ENCODE results near the gene LCE3A.
"Not testable (repeated sequence)": the region's sequence is repeated elsewhere in the genome, so short reads cannot be mapped to it uniquely, and the experiment has no call there.

The LCE3A gene, protein sequence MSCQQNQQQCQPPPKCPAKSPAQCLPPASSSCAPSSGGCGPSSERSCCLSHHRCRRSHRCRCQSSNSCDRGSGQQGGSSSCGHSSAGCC

DNA sequence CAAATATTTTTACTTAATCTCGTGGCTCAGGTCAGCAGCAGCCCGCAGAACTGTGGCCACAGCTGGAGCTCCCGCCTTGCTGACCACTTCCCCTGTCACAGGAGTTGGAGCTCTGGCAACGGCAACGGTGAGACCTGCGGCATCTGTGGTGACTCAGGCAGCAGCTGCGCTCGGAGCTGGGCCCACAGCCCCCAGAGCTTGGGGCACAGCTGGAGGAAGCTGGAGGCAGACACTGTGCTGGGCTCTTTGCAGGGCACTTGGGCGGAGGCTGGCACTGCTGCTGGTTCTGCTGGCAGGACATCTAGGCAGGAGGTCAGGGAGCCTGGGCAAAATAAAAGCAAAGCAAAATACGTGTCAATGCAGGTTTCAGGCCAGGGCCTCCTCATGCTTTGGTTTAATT lies at the start of gene LCE3A:
TSS of gene LCE3A (minus strand) at position 301 of the 400 bp plus-strand sequence. CDS start at position 301, 0 bp downstream.
- H3K4me1 ChIP-seq (ENCODE audit: control insufficient read depth, insufficient read depth, low read length, unreplicated experiment), result no peaks in the 10 kb centered on the region
- H2AFZ ChIP-seq (ENCODE audit: low read length, unreplicated experiment), result no peak within 1 kb of the TSS
- no peaks in the 10 kb centered on the region for H3K27me3 ChIP-seq (ENCODE audit: insufficient read depth, low read length)
- no peaks in the 10 kb centered on the region for H3K79me2 ChIP-seq (ENCODE audit: control insufficient read depth, insufficient read depth, low read length, unreplicated experiment)
- no peaks in the 10 kb centered on the region for H3K36me3 ChIP-seq (ENCODE audit: insufficient read depth, low read length)
- no peak within 1 kb of the TSS for H3K4me3 ChIP-seq (ENCODE audit: low read depth, low read length)
- no peak within 1 kb of the TSS for H3K27ac ChIP-seq (ENCODE audit: low read depth, low read length)

DNA sequence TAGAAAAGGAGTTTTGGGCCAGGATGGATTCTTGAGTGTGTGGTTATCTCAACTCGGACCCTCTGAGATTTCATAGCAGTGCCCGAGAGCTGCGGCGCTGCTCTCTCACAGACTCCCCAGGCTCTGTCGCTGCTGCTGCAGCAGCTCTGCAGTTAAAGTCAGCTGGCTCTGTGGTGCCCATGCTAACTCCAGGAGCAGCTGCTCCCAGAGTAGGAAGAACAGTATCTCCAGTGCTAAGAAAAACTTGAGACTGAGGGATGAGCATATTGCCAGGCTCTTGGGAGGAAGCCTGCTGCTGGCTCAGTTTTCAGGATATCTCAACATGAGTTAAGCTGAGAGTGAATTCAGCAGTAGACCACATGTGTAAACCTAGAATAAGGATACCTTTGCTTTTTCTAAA lies 44.7 kb upstream of the LCE3A start:
- Histone ChIP-seq H3K36me3 (ENCODE audit: insufficient read depth, low read length) (no peaks in the 10 kb centered on the region), H3K4me3 (ENCODE audit: low read depth, low read length) (no peak overlapping the region), H3K27me3 (ENCODE audit: insufficient read depth, low read length) (no peaks in the 10 kb centered on the region), H2AFZ (ENCODE audit: low read length, unreplicated experiment) (no peak overlapping the region), H3K27ac (ENCODE audit: low read depth, low read length) (no peak overlapping the region), H3K4me1 (ENCODE audit: control insufficient read depth, insufficient read depth, low read length, unreplicated experiment) (no peaks in the 10 kb centered on the region), H3K79me2 (ENCODE audit: control insufficient read depth, insufficient read depth, low read length, unreplicated experiment) (no peaks in the 10 kb centered on the region)

DNA sequence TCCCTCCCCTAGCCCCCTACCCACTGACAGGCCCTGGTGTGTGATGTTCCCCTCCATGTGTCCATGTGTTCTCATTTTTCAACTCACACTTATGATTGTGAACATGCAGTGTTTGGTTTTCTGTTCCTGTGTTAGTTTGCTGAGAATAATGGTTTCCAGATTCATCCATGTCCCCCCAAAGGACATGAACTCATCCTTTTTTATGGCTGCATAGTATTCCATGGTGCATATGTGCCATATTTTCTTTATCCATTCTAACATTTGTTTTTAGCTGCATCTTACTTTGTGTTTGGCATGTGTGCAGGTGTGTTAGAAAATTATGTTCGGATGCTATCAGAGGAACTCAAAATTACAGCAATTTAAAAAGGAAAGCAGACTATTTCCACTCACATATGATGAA lies 43.3 kb upstream of the LCE3A start:
- not testable (repeated sequence) for H3K27ac ChIP-seq (ENCODE audit: low read depth, low read length); H3K36me3 ChIP-seq (ENCODE audit: insufficient read depth, low read length); H2AFZ ChIP-seq (ENCODE audit: low read length, unreplicated experiment); H3K79me2 ChIP-seq (ENCODE audit: control insufficient read depth, insufficient read depth, low read length, unreplicated experiment); H3K4me3 ChIP-seq (ENCODE audit: low read depth, low read length); H3K4me1 ChIP-seq (ENCODE audit: control insufficient read depth, insufficient read depth, low read length, unreplicated experiment); H3K27me3 ChIP-seq (ENCODE audit: insufficient read depth, low read length)

DNA sequence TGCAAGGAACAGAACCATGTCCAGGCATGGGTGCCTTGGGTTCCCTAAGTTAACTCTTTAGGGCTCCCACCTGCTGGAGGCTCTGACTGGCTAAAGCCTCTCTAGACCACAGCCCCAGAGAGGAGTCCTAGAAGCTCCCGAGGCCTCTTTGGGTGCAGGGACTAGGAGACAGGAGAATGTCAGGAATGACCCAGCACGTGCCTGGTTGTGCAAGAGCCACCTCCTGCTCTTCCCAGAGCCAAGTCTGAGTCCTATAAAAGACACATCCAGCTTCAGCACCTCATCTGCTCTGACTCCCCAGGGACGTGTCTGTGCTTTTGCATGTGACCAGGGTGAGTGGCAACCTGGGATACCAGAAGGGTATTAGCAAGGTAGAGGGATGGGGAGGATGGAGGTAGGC lies 40.2 kb upstream of the LCE3A start, which contains the start of gene LCE2D:
TSS of gene LCE2D (plus strand) at position 283 of the 400 bp plus-strand sequence. CDS start 726 bp downstream, outside the sequence.
- H3K4me3 ChIP-seq (ENCODE audit: low read depth, low read length), result no peak within 1 kb of the TSS

DNA sequence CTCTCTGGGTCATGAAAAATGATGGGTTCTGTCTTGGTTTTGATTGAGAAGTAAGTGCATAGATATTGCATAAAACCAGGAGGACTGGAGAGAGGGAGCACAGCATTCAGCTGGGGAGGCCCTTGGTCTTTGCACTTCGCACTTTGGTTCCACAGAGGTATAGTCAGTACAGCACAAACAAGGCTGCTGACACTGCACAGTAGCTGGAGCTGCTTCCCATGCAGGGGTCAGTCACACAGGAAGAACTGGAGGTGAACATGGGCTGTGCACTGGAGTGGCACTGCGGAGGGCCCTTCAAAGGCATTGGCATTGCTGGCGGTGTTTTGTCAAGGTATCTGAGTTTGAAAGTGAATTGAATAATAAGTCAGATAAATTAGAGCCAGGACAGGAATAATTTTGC lies 35.7 kb upstream of the LCE3A start:
- Histone ChIP-seq H3K27me3 (ENCODE audit: insufficient read depth, low read length) (peaks cover 22% of the 10 kb centered on the region; the same call in 1 of the 2 replicates), H3K79me2 (ENCODE audit: control insufficient read depth, insufficient read depth, low read length, unreplicated experiment) (no peaks in the 10 kb centered on the region), H3K36me3 (ENCODE audit: insufficient read depth, low read length) (no peaks in the 10 kb centered on the region), H3K4me3 (ENCODE audit: low read depth, low read length) (no peak overlapping the region), H2AFZ (ENCODE audit: low read length, unreplicated experiment) (no peak overlapping the region), H3K4me1 (ENCODE audit: control insufficient read depth, insufficient read depth, low read length, unreplicated experiment) (no peaks in the 10 kb centered on the region), H3K27ac (ENCODE audit: low read depth, low read length) (no peak overlapping the region)

More for the DNA sequence above, 40.2 kb upstream of the LCE3A start, which contains the start of gene LCE2D:
- Histone ChIP-seq H2AFZ (ENCODE audit: low read length, unreplicated experiment) (no peak within 1 kb of the TSS), H3K27me3 (ENCODE audit: insufficient read depth, low read length) (peaks cover 14% of the 10 kb centered on the region; the same call in 1 of the 2 replicates), H3K27ac (ENCODE audit: low read depth, low read length) (no peak within 1 kb of the TSS), H3K4me1 (ENCODE audit: control insufficient read depth, insufficient read depth, low read length, unreplicated experiment) (no peaks in the 10 kb centered on the region), H3K36me3 (ENCODE audit: insufficient read depth, low read length) (no peaks in the 10 kb centered on the region), H3K79me2 (ENCODE audit: control insufficient read depth, insufficient read depth, low read length, unreplicated experiment) (no peaks in the 10 kb centered on the region)

DNA sequence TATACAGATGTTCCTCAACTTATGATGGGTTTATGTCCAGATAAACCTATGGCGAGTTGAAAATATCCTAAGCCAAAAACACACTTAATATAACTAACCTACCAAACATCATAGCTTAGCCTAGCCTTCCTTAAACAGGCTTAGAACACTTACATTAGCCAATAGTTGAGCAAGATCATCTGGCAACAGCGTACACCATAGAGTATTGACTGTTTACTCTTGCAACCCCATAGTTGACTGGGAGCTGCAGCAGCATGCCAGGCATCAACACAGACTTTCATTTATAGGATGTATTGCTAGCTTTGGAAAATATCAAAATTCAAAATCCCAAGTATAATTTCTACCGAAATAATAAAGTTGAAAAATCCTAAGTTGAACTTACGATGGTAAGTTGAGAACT lies 34.8 kb upstream of the LCE3A start:
- H3K4me1 ChIP-seq (ENCODE audit: control insufficient read depth, insufficient read depth, low read length, unreplicated experiment), result no peaks in the 10 kb centered on the region
- H3K79me2 ChIP-seq (ENCODE audit: control insufficient read depth, insufficient read depth, low read length, unreplicated experiment), result no peaks in the 10 kb centered on the region
- H3K4me3 ChIP-seq (ENCODE audit: low read depth, low read length), result no peak overlapping the region
- no peak overlapping the region for H3K27ac ChIP-seq (ENCODE audit: low read depth, low read length)
- no peaks in the 10 kb centered on the region for H3K36me3 ChIP-seq (ENCODE audit: insufficient read depth, low read length)
- no peak overlapping the region for H2AFZ ChIP-seq (ENCODE audit: low read length, unreplicated experiment)
- peaks cover 24% of the 10 kb centered on the region; the same call in 1 of the 2 replicates for H3K27me3 ChIP-seq (ENCODE audit: insufficient read depth, low read length)

DNA sequence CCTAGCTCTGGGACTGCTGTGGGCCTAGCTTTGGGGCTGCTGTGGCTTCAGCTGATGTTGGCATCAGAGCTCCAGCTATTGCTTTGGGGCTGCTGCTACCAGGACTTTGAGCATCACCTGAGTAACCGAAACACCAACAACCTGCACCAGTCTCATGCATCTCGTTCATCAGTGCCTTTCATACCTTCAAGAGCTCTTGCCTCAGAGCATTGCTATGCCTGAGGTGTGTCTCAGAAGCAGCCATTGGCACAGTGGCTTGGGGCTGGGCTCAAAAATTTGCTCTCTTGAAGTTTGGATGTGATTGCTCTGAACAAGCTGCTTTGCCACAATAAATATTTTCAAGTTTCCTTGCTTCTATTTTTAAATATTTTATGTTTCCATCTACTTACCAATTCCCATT lies 33.6 kb upstream of the LCE3A start:
- H2AFZ ChIP-seq (ENCODE audit: low read length, unreplicated experiment), result no peak overlapping the region
- no peaks in the 10 kb centered on the region for H3K79me2 ChIP-seq (ENCODE audit: control insufficient read depth, insufficient read depth, low read length, unreplicated experiment)
- no peaks in the 10 kb centered on the region for H3K4me1 ChIP-seq (ENCODE audit: control insufficient read depth, insufficient read depth, low read length, unreplicated experiment)
- no peak overlapping the region for H3K27ac ChIP-seq (ENCODE audit: low read depth, low read length)
- no peaks in the 10 kb centered on the region for H3K36me3 ChIP-seq (ENCODE audit: insufficient read depth, low read length)
- H3K4me3 ChIP-seq (ENCODE audit: low read depth, low read length), result no peak overlapping the region
- H3K27me3 ChIP-seq (ENCODE audit: insufficient read depth, low read length), result peaks cover 30% of the 10 kb centered on the region; the same call in 1 of the 2 replicates

DNA sequence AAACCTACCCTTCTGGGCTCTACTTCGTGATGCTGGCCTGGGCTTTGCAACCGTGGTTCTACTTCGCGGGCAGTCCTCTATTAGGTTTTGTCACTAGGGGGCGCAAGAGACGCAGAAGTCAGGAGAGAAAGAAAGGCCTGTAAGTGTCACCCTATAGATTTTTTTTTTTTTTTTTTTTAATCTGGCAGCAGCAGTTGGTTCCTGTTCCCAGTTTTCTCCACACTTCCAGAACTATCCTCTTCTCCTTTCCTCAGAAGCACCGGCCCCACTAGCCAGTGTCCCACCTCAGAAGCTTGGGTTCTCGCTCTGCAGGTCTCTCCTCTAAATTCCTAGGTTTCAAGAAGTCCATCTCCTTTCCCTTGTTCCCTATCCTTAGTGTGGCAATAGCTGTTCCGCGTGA lies 31.2 kb upstream of the LCE3A start:
- no peaks in the 10 kb centered on the region for H3K79me2 ChIP-seq (ENCODE audit: control insufficient read depth, insufficient read depth, low read length, unreplicated experiment)
- H3K4me1 ChIP-seq (ENCODE audit: control insufficient read depth, insufficient read depth, low read length, unreplicated experiment), result no peaks in the 10 kb centered on the region
- no peak overlapping the region for H2AFZ ChIP-seq (ENCODE audit: low read length, unreplicated experiment)
- H3K27me3 ChIP-seq (ENCODE audit: insufficient read depth, low read length), result peaks cover 26% of the 10 kb centered on the region; the same call in 1 of the 2 replicates
- no peak overlapping the region for H3K4me3 ChIP-seq (ENCODE audit: low read depth, low read length)
- no peak overlapping the region for H3K27ac ChIP-seq (ENCODE audit: low read depth, low read length)
- H3K36me3 ChIP-seq (ENCODE audit: insufficient read depth, low read length), result no peaks in the 10 kb centered on the region

DNA sequence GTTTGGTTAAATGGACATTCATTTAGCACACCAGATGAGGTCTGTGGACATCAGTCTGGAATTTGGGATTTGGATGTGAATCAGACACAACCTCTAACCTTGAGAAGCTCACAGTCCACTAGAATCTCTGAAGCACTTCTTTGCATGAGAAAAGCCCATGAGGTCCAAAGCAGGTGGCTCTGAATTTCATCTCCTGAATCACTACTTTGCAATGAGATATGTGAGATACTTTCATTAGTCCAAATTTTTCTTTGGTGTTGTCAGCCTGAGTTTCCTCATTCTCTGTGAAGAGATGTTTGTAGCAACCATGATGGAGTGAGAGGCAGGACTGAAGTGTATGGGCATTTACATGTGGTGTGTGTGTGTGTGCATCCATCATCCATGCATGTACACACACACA lies 23.8 kb upstream of the LCE3A start:
- H3K27me3 ChIP-seq (ENCODE audit: insufficient read depth, low read length), result 0 out of 2 replicates have a peak, but pooled peaks cover 4% of the 10 kb centered on the region

DNA sequence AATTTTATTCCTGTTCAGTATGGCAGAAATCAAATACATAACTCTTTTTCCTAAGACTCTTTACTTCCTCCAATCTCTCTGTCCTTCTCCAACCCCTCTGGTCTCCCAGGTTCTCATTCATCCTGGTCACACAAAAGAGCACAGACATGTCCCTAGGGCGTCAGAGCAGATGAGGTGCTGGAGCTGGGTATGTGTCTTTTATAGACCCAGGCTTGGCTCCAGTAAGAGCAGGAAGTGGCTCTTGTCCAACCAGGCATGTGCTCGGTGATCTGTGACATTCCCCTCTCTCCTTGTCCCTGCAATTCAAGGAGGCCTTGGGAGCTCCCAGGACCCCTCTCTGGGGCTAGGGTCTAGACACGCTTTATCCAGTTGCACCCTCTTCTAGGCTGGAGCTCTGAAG lies 22.2 kb upstream of the LCE3A start:
- no peak overlapping the region for H3K27ac ChIP-seq (ENCODE audit: low read depth, low read length)
- 0 out of 2 replicates have a peak, but pooled peaks cover 4% of the 10 kb centered on the region for H3K27me3 ChIP-seq (ENCODE audit: insufficient read depth, low read length)
- H3K4me3 ChIP-seq (ENCODE audit: low read depth, low read length), result no peak overlapping the region
- H3K4me1 ChIP-seq (ENCODE audit: control insufficient read depth, insufficient read depth, low read length, unreplicated experiment), result no peaks in the 10 kb centered on the region
- H3K36me3 ChIP-seq (ENCODE audit: insufficient read depth, low read length), result no peaks in the 10 kb centered on the region
- H2AFZ ChIP-seq (ENCODE audit: low read length, unreplicated experiment), result no peak overlapping the region
- H3K79me2 ChIP-seq (ENCODE audit: control insufficient read depth, insufficient read depth, low read length, unreplicated experiment), result no peaks in the 10 kb centered on the region

More for the DNA sequence above, 23.8 kb upstream of the LCE3A start:
- no peak overlapping the region for H2AFZ ChIP-seq (ENCODE audit: low read length, unreplicated experiment)
- no peaks in the 10 kb centered on the region for H3K4me1 ChIP-seq (ENCODE audit: control insufficient read depth, insufficient read depth, low read length, unreplicated experiment)
- H3K4me3 ChIP-seq (ENCODE audit: low read depth, low read length), result no peak overlapping the region
- H3K36me3 ChIP-seq (ENCODE audit: insufficient read depth, low read length), result no peaks in the 10 kb centered on the region
- H3K27ac ChIP-seq (ENCODE audit: low read depth, low read length), result no peak overlapping the region
- no peaks in the 10 kb centered on the region for H3K79me2 ChIP-seq (ENCODE audit: control insufficient read depth, insufficient read depth, low read length, unreplicated experiment)

DNA sequence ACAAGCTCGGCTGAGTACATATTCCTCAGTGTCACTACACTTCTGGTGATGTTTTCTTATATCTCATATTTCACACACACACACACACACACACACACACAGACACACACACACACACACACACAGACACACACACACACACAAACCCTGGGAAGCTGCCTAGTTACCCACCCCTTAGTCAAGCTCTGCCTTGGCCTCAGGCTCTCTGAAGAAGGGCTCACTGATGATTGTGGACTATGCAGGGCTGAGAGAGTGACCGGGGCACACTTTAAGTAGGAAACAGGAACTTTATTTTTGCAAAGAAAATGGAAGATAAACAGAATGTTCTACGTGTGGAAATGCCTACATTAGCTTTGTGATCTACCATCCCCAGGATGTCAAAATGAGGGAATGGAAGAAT lies 21.0 kb upstream of the LCE3A start:
- no peaks in the 10 kb centered on the region for H3K4me1 ChIP-seq (ENCODE audit: control insufficient read depth, insufficient read depth, low read length, unreplicated experiment)
- no peaks in the 10 kb centered on the region for H3K79me2 ChIP-seq (ENCODE audit: control insufficient read depth, insufficient read depth, low read length, unreplicated experiment)
- H3K36me3 ChIP-seq (ENCODE audit: insufficient read depth, low read length), result no peaks in the 10 kb centered on the region
- 0 out of 2 replicates have a peak, but pooled peaks cover 4% of the 10 kb centered on the region for H3K27me3 ChIP-seq (ENCODE audit: insufficient read depth, low read length)
- H3K4me3 ChIP-seq (ENCODE audit: low read depth, low read length), result no peak overlapping the region
- H2AFZ ChIP-seq (ENCODE audit: low read length, unreplicated experiment), result no peak overlapping the region
- no peak overlapping the region for H3K27ac ChIP-seq (ENCODE audit: low read depth, low read length)
